NB4 (cell line): ENCODE data around the gene GLRX3.

Experiments used
- CTCF ChIP-seq: IDR thresholded peaks from one replicate; pipeline ENCODE4 v1.5.1; 2012; ENCODE audit warnings: low read depth, low read length
- MAX ChIP-seq: IDR thresholded peaks from 2 replicates; pipeline ENCODE4 v1.6.1; 2011; ENCODE audit warnings: low read depth, low read length
- MYC ChIP-seq: IDR thresholded peaks from 2 replicates; pipeline ENCODE4 v1.6.1; 2011; ENCODE audit warnings: low read depth, low read length
- POLR2A ChIP-seq: IDR thresholded peaks from 2 replicates; pipeline ENCODE4 v1.6.1; 2011; ENCODE audit warnings: mild to moderate bottlenecking; ENCODE audit not compliant: insufficient read length; ENCODE audit errors: extremely low read depth

- TF ChIP-seq POLR2A (no peak), CTCF (no peak), MYC (no peak), MAX (no peak)
Observed at GRCh38 chr10:130188195-130189175, 52.3 kb downstream of the GLRX3 start.
